WTC11 (cell line): ENCODE measurements around the gene EXOSC7. TPM values are rescaled to one million over a fixed set of nuclear protein-coding genes. Genes with fewer than 3 reads are reported as not detected.

Experiments used
- ATAC-seq: fragments of 200-7000 bp; cut with Tn5 transposase; 2 replicates; pipeline ENCODE4 v1.10.0; 2021; ENCODE audit warnings: mild to moderate bottlenecking, moderate library complexity
- CTCF ChIA-PET: fragments of 300-600 bp; sonication (Branson Sonifier 250); formaldehyde crosslinking; loops from one replicate; lab custom pipeline; 2021; ENCODE audit warnings: antibody characterized with exemption; lab: Charles Lee
- POLR2A ChIA-PET: fragments of 350-600 bp; sonication (Branson Sonifier 250); formaldehyde crosslinking; loops from one replicate; lab custom pipeline; 2021; ENCODE audit warnings: antibody characterized with exemption; lab: Charles Lee
- DNase-seq: peaks from one replicate; pipeline ENCODE4 v3.0.0; 2021; ENCODE audit warnings: low spot score
- H3K27ac Mint-ChIP-seq: 2 replicates; pipeline ENCODE4 v1.8.0; 2021; ENCODE audit warnings: mixed read lengths
- H3K27me3 Mint-ChIP-seq: 2 replicates; pipeline ENCODE4 v1.8.0; 2021; ENCODE audit warnings: low read depth, mild to moderate bottlenecking, moderate library complexity, mixed read lengths
- H3K36me3 Mint-ChIP-seq: 2 replicates; pipeline ENCODE4 v1.8.0; 2021; ENCODE audit warnings: mixed read lengths
- H3K4me1 Mint-ChIP-seq: 2 replicates; pipeline ENCODE4 v1.8.0; 2022; ENCODE audit warnings: mixed read lengths
- H3K4me3 Mint-ChIP-seq: 2 replicates; pipeline ENCODE4 v1.8.0; 2021; ENCODE audit warnings: mild to moderate bottlenecking, moderate library complexity, mixed read lengths
- H3K9me3 Mint-ChIP-seq: 2 replicates; pipeline ENCODE4 v1.8.0; 2021; ENCODE audit warnings: mixed read lengths
- ELF4 ChIP-seq: sonication (generic); formaldehyde crosslinking; IDR thresholded peaks from 2 replicates; pipeline ENCODE4 v1.8.1; 2022; ENCODE audit warnings: low read depth, mild to moderate bottlenecking, moderate library complexity, missing genetic modification reagents
- ESRRA ChIP-seq: sonication (generic); formaldehyde crosslinking; IDR thresholded peaks from 2 replicates; pipeline ENCODE4 v1.8.1; 2022; ENCODE audit warnings: mild to moderate bottlenecking, missing genetic modification reagents, borderline replicate concordance
- FOXK1 ChIP-seq: sonication (generic); formaldehyde crosslinking; IDR thresholded peaks from 2 replicates; pipeline ENCODE4 v1.8.0; 2022; ENCODE audit warnings: mild to moderate bottlenecking, moderate library complexity, missing genetic modification reagents
- GABPB1 ChIP-seq: sonication (generic); formaldehyde crosslinking; IDR thresholded peaks from 2 replicates; pipeline ENCODE4 v1.8.1; 2023; ENCODE audit warnings: mild to moderate bottlenecking, missing genetic modification reagents
- IRF2 ChIP-seq: sonication (generic); formaldehyde crosslinking; IDR thresholded peaks from 2 replicates; pipeline ENCODE4 v1.8.0; 2022; ENCODE audit warnings: low read depth, missing genetic modification reagents, borderline replicate concordance
- NFATC4 ChIP-seq: fragments of 250-450 bp; sonication (Bioruptor Pico); IDR thresholded peaks from 2 replicates; pipeline ENCODE4 v1.9.0; 2021; ENCODE audit warnings: mild to moderate bottlenecking
- RORB ChIP-seq: fragments of 250-450 bp; sonication (Bioruptor Pico); IDR thresholded peaks from 2 replicates; pipeline ENCODE4 v1.9.0; 2021; ENCODE audit warnings: mild to moderate bottlenecking
- TP53 ChIP-seq: sonication (generic); formaldehyde crosslinking; IDR thresholded peaks from 2 replicates; pipeline ENCODE4 v1.8.1; 2023; ENCODE audit warnings: mild to moderate bottlenecking, missing genetic modification reagents
- ZNF219 ChIP-seq: sonication (generic); formaldehyde crosslinking; IDR thresholded peaks from 2 replicates; pipeline ENCODE4 v1.8.0; 2023; ENCODE audit warnings: missing genetic modification reagents, mild to moderate bottlenecking, borderline replicate concordance
- ZNF232 ChIP-seq: sonication (generic); formaldehyde crosslinking; IDR thresholded peaks from 2 replicates; pipeline ENCODE4 v1.8.0; 2022; ENCODE audit warnings: mild to moderate bottlenecking, missing genetic modification reagents
- ZNF263 ChIP-seq: sonication (generic); formaldehyde crosslinking; IDR thresholded peaks from 2 replicates; pipeline ENCODE4 v1.8.1; 2022; ENCODE audit warnings: low read depth, mild to moderate bottlenecking, moderate library complexity, missing genetic modification reagents
- total RNA-seq: library from RNA; stranded (reverse); gene quantifications from 3 replicates; pipeline ENCODE4 v1.2.3, GENCODE V29; 2021
- TF ChIP-seq, protein P1 (sequence below): fragments of 250-450 bp; sonication (Bioruptor Pico); IDR thresholded peaks from 2 replicates; pipeline ENCODE4 v1.9.0; 2021; ENCODE audit warnings: mild to moderate bottlenecking
- TF ChIP-seq, protein P2 (sequence below): fragments of 250-450 bp; sonication (Bioruptor Pico); IDR thresholded peaks from 2 replicates; pipeline ENCODE4 v1.9.0; 2021; ENCODE audit warnings: mild to moderate bottlenecking, borderline replicate concordance
- TF ChIP-seq, protein P3 (sequence below): sonication (generic); formaldehyde crosslinking; IDR thresholded peaks from 2 replicates; pipeline ENCODE4 v1.8.0; 2022; ENCODE audit warnings: mild to moderate bottlenecking, missing genetic modification reagents
- TF ChIP-seq, protein P4 (sequence below): sonication (generic); formaldehyde crosslinking; IDR thresholded peaks from 2 replicates; pipeline ENCODE4 v1.8.1; 2023; ENCODE audit warnings: mild to moderate bottlenecking, missing genetic modification reagents
- TF ChIP-seq, protein P5 (sequence below): sonication (generic); formaldehyde crosslinking; IDR thresholded peaks from 2 replicates; pipeline ENCODE4 v1.8.1; 2023; ENCODE audit warnings: mild to moderate bottlenecking, missing genetic modification reagents
- TF ChIP-seq, protein P6 (sequence below): sonication (generic); formaldehyde crosslinking; IDR thresholded peaks from 2 replicates; pipeline ENCODE4 v1.8.1; 2023; ENCODE audit warnings: mild to moderate bottlenecking, moderate library complexity, missing genetic modification reagents

EXOSC7 gene
- total RNA-seq, 1 experiment from 2014 or later: 85.7 TPM

DNA sequence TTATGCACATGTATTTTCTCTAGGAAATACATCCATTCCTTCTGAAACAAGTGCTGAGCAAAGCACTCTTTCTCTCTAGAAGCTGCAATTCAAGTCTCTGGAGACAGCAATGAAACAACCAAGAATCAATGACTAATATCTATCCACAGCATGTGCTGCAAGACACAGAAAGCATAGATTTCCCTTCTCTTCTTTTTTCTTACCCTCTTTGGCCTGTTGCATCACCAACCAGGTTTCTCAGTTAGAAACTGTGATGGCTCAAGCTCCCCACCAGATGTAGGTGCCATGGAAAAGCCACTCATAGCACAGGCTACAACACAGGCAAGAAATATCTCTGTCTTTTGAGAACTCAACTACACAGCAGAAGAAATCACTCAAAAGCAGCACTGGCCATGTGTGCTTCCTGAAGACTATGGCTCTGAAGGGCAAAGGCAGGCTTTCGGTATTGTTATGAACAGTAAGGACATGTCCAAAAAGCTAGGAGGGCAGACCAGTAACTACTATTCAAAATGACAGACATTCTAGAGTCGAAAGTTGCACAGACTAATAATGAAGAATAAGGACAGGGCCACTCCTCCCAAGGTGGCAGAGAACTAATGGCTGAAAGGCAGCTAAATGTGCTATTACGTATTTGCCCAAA, 15.5 kb upstream of the EXOSC7 start (continued):
- TF ChIP-seq RORB (CRISPR knock-in tag) (no peak), ZNF232 (CRISPR knock-in tag) (no peak)

DNA sequence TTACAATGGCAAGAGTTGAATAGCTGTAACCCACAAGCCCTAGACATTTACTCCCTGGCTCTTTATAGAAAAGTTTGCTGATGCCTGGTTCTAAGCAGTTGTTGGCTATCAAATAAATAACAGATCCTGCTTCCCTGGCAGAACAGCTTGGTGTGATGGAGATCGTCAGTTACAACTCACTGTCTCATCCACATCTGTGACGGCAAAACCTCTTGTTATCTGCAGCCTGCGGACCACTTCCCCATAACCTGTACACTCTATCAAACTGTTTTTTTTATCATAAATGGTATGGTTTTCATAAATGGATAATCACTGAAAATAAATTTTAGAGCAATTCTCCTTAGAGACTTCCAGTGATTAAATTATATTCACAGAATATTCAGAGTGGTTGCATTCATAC, 14.2 kb upstream of the EXOSC7 start:
- ATAC-seq: no peak
- TF ChIP-seq NFATC4 (CRISPR knock-in tag) (no peak), ESRRA (no peak), ZNF263 (CRISPR knock-in tag) (no peak), FOXK1 (CRISPR knock-in tag) (no peak), IRF2 (CRISPR knock-in tag) (no peak), ELF4 (CRISPR knock-in tag) (no peak), GABPB1 (CRISPR knock-in tag) (no peak), ZNF219 (CRISPR knock-in tag) (no peak), TP53 (no peak)
- TF ChIP-seq, protein P1, sequence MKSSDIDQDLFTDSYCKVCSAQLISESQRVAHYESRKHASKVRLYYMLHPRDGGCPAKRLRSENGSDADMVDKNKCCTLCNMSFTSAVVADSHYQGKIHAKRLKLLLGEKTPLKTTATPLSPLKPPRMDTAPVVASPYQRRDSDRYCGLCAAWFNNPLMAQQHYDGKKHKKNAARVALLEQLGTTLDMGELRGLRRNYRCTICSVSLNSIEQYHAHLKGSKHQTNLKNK (CRISPR knock-in tag): no peak
- TF ChIP-seq, protein P2, sequence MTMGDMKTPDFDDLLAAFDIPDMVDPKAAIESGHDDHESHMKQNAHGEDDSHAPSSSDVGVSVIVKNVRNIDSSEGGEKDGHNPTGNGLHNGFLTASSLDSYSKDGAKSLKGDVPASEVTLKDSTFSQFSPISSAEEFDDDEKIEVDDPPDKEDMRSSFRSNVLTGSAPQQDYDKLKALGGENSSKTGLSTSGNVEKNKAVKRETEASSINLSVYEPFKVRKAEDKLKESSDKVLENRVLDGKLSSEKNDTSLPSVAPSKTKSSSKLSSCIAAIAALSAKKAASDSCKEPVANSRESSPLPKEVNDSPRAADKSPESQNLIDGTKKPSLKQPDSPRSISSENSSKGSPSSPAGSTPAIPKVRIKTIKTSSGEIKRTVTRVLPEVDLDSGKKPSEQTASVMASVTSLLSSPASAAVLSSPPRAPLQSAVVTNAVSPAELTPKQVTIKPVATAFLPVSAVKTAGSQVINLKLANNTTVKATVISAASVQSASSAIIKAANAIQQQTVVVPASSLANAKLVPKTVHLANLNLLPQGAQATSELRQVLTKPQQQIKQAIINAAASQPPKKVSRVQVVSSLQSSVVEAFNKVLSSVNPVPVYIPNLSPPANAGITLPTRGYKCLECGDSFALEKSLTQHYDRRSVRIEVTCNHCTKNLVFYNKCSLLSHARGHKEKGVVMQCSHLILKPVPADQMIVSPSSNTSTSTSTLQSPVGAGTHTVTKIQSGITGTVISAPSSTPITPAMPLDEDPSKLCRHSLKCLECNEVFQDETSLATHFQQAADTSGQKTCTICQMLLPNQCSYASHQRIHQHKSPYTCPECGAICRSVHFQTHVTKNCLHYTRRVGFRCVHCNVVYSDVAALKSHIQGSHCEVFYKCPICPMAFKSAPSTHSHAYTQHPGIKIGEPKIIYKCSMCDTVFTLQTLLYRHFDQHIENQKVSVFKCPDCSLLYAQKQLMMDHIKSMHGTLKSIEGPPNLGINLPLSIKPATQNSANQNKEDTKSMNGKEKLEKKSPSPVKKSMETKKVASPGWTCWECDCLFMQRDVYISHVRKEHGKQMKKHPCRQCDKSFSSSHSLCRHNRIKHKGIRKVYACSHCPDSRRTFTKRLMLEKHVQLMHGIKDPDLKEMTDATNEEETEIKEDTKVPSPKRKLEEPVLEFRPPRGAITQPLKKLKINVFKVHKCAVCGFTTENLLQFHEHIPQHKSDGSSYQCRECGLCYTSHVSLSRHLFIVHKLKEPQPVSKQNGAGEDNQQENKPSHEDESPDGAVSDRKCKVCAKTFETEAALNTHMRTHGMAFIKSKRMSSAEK: no peak
- TF ChIP-seq, protein P3, sequence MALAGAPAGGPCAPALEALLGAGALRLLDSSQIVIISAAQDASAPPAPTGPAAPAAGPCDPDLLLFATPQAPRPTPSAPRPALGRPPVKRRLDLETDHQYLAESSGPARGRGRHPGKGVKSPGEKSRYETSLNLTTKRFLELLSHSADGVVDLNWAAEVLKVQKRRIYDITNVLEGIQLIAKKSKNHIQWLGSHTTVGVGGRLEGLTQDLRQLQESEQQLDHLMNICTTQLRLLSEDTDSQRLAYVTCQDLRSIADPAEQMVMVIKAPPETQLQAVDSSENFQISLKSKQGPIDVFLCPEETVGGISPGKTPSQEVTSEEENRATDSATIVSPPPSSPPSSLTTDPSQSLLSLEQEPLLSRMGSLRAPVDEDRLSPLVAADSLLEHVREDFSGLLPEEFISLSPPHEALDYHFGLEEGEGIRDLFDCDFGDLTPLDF (CRISPR knock-in tag): no peak
- TF ChIP-seq, protein P4, sequence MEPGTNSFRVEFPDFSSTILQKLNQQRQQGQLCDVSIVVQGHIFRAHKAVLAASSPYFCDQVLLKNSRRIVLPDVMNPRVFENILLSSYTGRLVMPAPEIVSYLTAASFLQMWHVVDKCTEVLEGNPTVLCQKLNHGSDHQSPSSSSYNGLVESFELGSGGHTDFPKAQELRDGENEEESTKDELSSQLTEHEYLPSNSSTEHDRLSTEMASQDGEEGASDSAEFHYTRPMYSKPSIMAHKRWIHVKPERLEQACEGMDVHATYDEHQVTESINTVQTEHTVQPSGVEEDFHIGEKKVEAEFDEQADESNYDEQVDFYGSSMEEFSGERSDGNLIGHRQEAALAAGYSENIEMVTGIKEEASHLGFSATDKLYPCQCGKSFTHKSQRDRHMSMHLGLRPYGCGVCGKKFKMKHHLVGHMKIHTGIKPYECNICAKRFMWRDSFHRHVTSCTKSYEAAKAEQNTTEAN (CRISPR knock-in tag): no peak
- TF ChIP-seq, protein P5, sequence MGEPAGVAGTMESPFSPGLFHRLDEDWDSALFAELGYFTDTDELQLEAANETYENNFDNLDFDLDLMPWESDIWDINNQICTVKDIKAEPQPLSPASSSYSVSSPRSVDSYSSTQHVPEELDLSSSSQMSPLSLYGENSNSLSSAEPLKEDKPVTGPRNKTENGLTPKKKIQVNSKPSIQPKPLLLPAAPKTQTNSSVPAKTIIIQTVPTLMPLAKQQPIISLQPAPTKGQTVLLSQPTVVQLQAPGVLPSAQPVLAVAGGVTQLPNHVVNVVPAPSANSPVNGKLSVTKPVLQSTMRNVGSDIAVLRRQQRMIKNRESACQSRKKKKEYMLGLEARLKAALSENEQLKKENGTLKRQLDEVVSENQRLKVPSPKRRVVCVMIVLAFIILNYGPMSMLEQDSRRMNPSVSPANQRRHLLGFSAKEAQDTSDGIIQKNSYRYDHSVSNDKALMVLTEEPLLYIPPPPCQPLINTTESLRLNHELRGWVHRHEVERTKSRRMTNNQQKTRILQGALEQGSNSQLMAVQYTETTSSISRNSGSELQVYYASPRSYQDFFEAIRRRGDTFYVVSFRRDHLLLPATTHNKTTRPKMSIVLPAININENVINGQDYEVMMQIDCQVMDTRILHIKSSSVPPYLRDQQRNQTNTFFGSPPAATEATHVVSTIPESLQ: no peak
- TF ChIP-seq, protein P6, sequence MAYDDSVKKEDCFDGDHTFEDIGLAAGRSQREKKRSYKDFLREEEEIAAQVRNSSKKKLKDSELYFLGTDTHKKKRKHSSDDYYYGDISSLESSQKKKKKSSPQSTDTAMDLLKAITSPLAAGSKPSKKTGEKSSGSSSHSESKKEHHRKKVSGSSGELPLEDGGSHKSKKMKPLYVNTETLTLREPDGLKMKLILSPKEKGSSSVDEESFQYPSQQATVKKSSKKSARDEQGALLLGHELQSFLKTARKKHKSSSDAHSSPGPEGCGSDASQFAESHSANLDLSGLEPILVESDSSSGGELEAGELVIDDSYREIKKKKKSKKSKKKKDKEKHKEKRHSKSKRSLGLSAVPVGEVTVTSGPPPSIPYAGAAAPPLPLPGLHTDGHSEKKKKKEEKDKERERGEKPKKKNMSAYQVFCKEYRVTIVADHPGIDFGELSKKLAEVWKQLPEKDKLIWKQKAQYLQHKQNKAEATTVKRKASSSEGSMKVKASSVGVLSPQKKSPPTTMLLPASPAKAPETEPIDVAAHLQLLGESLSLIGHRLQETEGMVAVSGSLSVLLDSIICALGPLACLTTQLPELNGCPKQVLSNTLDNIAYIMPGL (CRISPR knock-in tag): no peak
- TF ChIP-seq, all 79 proteins: peak for 0
- Mint-ChIP-seq H3K27ac (no peak overlapping the region), H3K9me3 (no peaks in the 10 kb centered on the region), H3K27me3 (no peaks in the 10 kb centered on the region), H3K4me1 (peaks cover 5% of the 10 kb centered on the region), H3K4me3 (no peak overlapping the region), H3K36me3 (peaks cover 3% of the 10 kb centered on the region; the same call in 1 of the 2 replicates)
- ChIA-PET CTCF (no interaction called here), POLR2A (interaction anchor here (0.6 kb wide), 1 partner anchor 855 kb away, joined by 3 read pairs; no protein-coding TSS in a partner anchor)
- DNase-seq: no peak
